ENCODE data around the gene MAD1L1. TPM values are rescaled to one million over a fixed set of nuclear protein-coding genes. Genes with fewer than 3 reads are reported as not detected.

The MAD1L1 gene
- total and polyA plus RNA-seq, 4 donors: 12.8 to 20.7 (median 16.5) TPM

GRCh38 chr7:1869452-1870130, 363.2 kb downstream of the MAD1L1 start:
- TF ChIP-seq ATF3 (IDR thresholded peaks at IDR 0.05): no peak
- TF ChIP-seq HNF4A (conservative IDR thresholded peaks at IDR 0.05): no peak
- TF ChIP-seq ZBTB33 (IDR thresholded peaks at IDR 0.05): no peak
- TF ChIP-seq JUND (IDR thresholded peaks at IDR 0.05): no peak
- TF ChIP-seq YY1 (IDR thresholded peaks at IDR 0.05): no peak
- no peak for TF ChIP-seq FOXA2 (IDR thresholded peaks at IDR 0.05)
- TF ChIP-seq FOXA1 (IDR thresholded peaks at IDR 0.05): no peak
- no peak for TF ChIP-seq MAX (IDR thresholded peaks at IDR 0.05)
- TF ChIP-seq NR2F2 (IDR thresholded peaks at IDR 0.05): no peak
- TF ChIP-seq EGR1 (IDR thresholded peaks at IDR 0.05; ENCODE audit: low read depth in 2 of 2): no peak
- TF ChIP-seq CTCF (IDR thresholded peaks at IDR 0.05; ENCODE audit: low read depth, low read length, missing input control): no peak
- TF ChIP-seq SP1 (IDR thresholded peaks at IDR 0.05): no peak
- TF ChIP-seq REST (IDR thresholded peaks at IDR 0.05): no peak
- TF ChIP-seq TAF1 (conservative IDR thresholded peaks at IDR 0.05): no peak
- TF ChIP-seq GABPA (IDR thresholded peaks at IDR 0.05 in 1 of 2, conservative IDR thresholded peaks at IDR 0.05 in 1 of 2): no peak
- no peak for TF ChIP-seq HNF4G (IDR thresholded peaks at IDR 0.05)
- TF ChIP-seq RAD21 (IDR thresholded peaks at IDR 0.05): no peak
- no peak for TF ChIP-seq RXRA (IDR thresholded peaks at IDR 0.05)
- no peak overlapping the region for H3K9ac ChIP-seq (ENCODE audit: low read depth in 1 of 2, low read length in 2 of 2)
- DNase-seq (ENCODE audit: low spot score): no peak
- peaks cover 0 to 16% (median 10%) of the 10 kb centered on the region in 4 donors for H3K4me1 ChIP-seq (ENCODE audit: control insufficient read depth in 4 of 4, insufficient read depth in 4 of 4, low read length in 3 of 4)
- no peak overlapping the region for H3K27ac ChIP-seq (ENCODE audit: low read depth in 1 of 2, low read length in 2 of 2)
- H3K36me3 ChIP-seq (ENCODE audit: control insufficient read depth in 4 of 4, insufficient read depth in 3 of 4, low read depth in 1 of 4, low read length in 3 of 4): no peaks in the 10 kb centered on the region
- 96% methylated on average over 28 of the region's 28 CpGs for WGBS
- H3K9me3 ChIP-seq (ENCODE audit: control insufficient read depth in 4 of 4, low read length in 3 of 4): no peaks in the 10 kb centered on the region
- H3K27me3 ChIP-seq (ENCODE audit: control insufficient read depth in 4 of 4, insufficient read depth in 4 of 4, low read length in 3 of 4): no peaks in the 10 kb centered on the region
- H3K4me3 ChIP-seq (ENCODE audit: low read depth in 1 of 3, low read length in 3 of 3): no peak overlapping the region
